Liver (tissue), 9 donors: ENCODE data around the gene PEX7. TPM values are rescaled to one million over a fixed set of nuclear protein-coding genes. Genes with fewer than 3 reads are reported as not detected.

Experiments used
- DNase-seq: peaks from one replicate; pipeline ENCODE4 v3.0.0-alpha.2; 2017; ENCODE audit warnings: low spot score
- H3K27ac ChIP-seq, 2 donors: one replicate each; pipeline ENCODE4 v1.7.0; 2013; ENCODE audit warnings: inconsistent platforms in 2 of 2, low read length in 2 of 2, control low read depth in 1 of 2, low read depth in 1 of 2, mild to moderate bottlenecking in 1 of 2
- H3K27me3 ChIP-seq, 4 donors: one replicate each; pipeline versions ENCODE4 v1.6.1 to v1.7.0; 2013; ENCODE audit warnings: low read length in 3 of 4, inconsistent platforms in 1 of 4, mild to moderate bottlenecking in 1 of 4, moderate library complexity in 1 of 4; ENCODE audit not compliant: control insufficient read depth in 4 of 4, insufficient read depth in 4 of 4
- H3K36me3 ChIP-seq, 4 donors: one replicate each; pipeline versions ENCODE4 v1.6.1 to v1.7.0; 2013; ENCODE audit warnings: low read length in 3 of 4, mild to moderate bottlenecking in 3 of 4, low read depth in 1 of 4, moderate library complexity in 1 of 4; ENCODE audit not compliant: control insufficient read depth in 4 of 4, insufficient read depth in 3 of 4
- H3K4me1 ChIP-seq, 4 donors: one replicate each; pipeline versions ENCODE4 v1.6.1 to v1.7.0; 2013; ENCODE audit warnings: low read length in 3 of 4, mild to moderate bottlenecking in 3 of 4, moderate library complexity in 1 of 4; ENCODE audit not compliant: control insufficient read depth in 4 of 4, insufficient read depth in 4 of 4
- H3K4me3 ChIP-seq, 3 donors: one replicate each; pipeline versions ENCODE4 v1.6.1 to v1.7.0; 2013; ENCODE audit warnings: low read length in 3 of 3, control low read depth in 1 of 3, low read depth in 1 of 3, mild to moderate bottlenecking in 1 of 3
- H3K9ac ChIP-seq, 2 donors: one replicate each; pipeline ENCODE4 v1.7.0; 2013; ENCODE audit warnings: low read length in 2 of 2, mild to moderate bottlenecking in 2 of 2, moderate library complexity in 2 of 2, control low read depth in 1 of 2, low read depth in 1 of 2
- H3K9me3 ChIP-seq, 4 donors: one replicate each; pipeline versions ENCODE4 v1.6.1 to v1.7.0; 2013; ENCODE audit warnings: low read length in 3 of 4; ENCODE audit not compliant: control insufficient read depth in 4 of 4
- EGR1 ChIP-seq, 2 donors: IDR thresholded peaks; 2 replicates each; pipeline ENCODE4 v1.6.1; 2016 to 2018; ENCODE audit warnings: antibody characterized with exemption in 2 of 2, low read depth in 2 of 2
- FOXA1 ChIP-seq: IDR thresholded peaks from 2 replicates; pipeline ENCODE4 v1.6.1; 2016; ENCODE audit warnings: antibody characterized with exemption
- FOXA2 ChIP-seq: IDR thresholded peaks from 2 replicates; pipeline ENCODE4 v1.6.1; 2016; ENCODE audit warnings: antibody characterized with exemption
- GABPA ChIP-seq, 2 donors: IDR thresholded peaks in 1 of 2; conservative IDR thresholded peaks in 1 of 2; 2 replicates each; pipeline ENCODE4 v1.6.1; 2016; ENCODE audit warnings: antibody characterized with exemption in 2 of 2, mild to moderate bottlenecking in 1 of 2, moderate library complexity in 1 of 2
- HNF4A ChIP-seq, 2 donors: conservative IDR thresholded peaks; 2 replicates each; pipeline ENCODE4 v1.6.1; 2016; ENCODE audit warnings: antibody characterized with exemption in 2 of 2, mild to moderate bottlenecking in 2 of 2
- HNF4G ChIP-seq: IDR thresholded peaks from 2 replicates; pipeline ENCODE4 v1.6.1; 2016; ENCODE audit warnings: antibody characterized with exemption
- JUND ChIP-seq, 2 donors: IDR thresholded peaks; 2 replicates each; pipeline ENCODE4 v1.6.1; 2016; ENCODE audit warnings: antibody characterized with exemption in 2 of 2
- NR2F2 ChIP-seq: IDR thresholded peaks from 2 replicates; pipeline ENCODE4 v1.6.1; 2016; ENCODE audit warnings: antibody characterized with exemption
- RAD21 ChIP-seq, 2 donors: IDR thresholded peaks; 2 replicates each; pipeline ENCODE4 v1.6.1; 2016; ENCODE audit warnings: antibody characterized with exemption in 2 of 2, mild to moderate bottlenecking in 2 of 2
- RXRA ChIP-seq, 2 donors: IDR thresholded peaks; 2 replicates each; pipeline ENCODE4 v1.6.1; 2017 to 2018; ENCODE audit warnings: antibody characterized with exemption in 2 of 2, mild to moderate bottlenecking in 1 of 2
- SP1 ChIP-seq: IDR thresholded peaks from 2 replicates; pipeline ENCODE4 v1.6.1; 2018; ENCODE audit warnings: antibody characterized with exemption, mild to moderate bottlenecking
- TAF1 ChIP-seq: conservative IDR thresholded peaks from 2 replicates; pipeline ENCODE4 v1.6.1; 2016; ENCODE audit warnings: antibody characterized with exemption, mild to moderate bottlenecking
- YY1 ChIP-seq: IDR thresholded peaks from 2 replicates; pipeline ENCODE4 v1.6.1; 2016; ENCODE audit warnings: antibody characterized with exemption, mild to moderate bottlenecking
- WGBS: extraction: QIAGEN DNeasy Blood & Tissue Kit; methylation state at CpG from one replicate; pipeline ENCODE4 v1.1.7; 2013; 5-methylcytosine and 5-hydroxymethylcytosine counted together
- polyA plus RNA-seq, 2 donors: library from polyadenylated mRNA; stranded (reverse) in 1 of 2; unstranded in 1 of 2; fragments of 200-250 nt in 1 of 2; fragments of >200 nt in 1 of 2; fragmentation: Nextera tagmentation in 1 of 2; extraction: Ambion mirVana in 1 of 2; gene quantifications; one replicate each; pipeline versions ENCODE4 v1.2.1 to v1.2.3, GENCODE V29; 2013 to 2015
- total RNA-seq, 2 donors: library from RNA; depleted of rRNA; stranded (reverse); fragments of >200 nt; gene quantifications; one replicate each; pipeline ENCODE4 v1.2.3, GENCODE V29; 2014
- TF ChIP-seq, protein P1 (sequence below): IDR thresholded peaks from 2 replicates; pipeline ENCODE4 v1.6.1; 2016; ENCODE audit warnings: antibody characterized with exemption
- TF ChIP-seq, protein P2 (sequence below): IDR thresholded peaks from 2 replicates; pipeline ENCODE4 v1.6.1; 2016; ENCODE audit warnings: antibody characterized with exemption
- TF ChIP-seq, protein P3 (sequence below): IDR thresholded peaks from 2 replicates; pipeline ENCODE4 v1.6.1; 2016; ENCODE audit warnings: antibody characterized with exemption, mild to moderate bottlenecking
- TF ChIP-seq, protein P4 (sequence below): fragments of 150-350 bp; IDR thresholded peaks from 2 replicates; pipeline ENCODE4 v1.5.1; 2017; ENCODE audit warnings: improper control_type of control experiment, low read depth, low read length; ENCODE audit not compliant: missing input control
- TF ChIP-seq, protein P5 (sequence below): IDR thresholded peaks from 2 replicates; pipeline ENCODE4 v1.6.1; 2016; ENCODE audit warnings: antibody characterized with exemption
- donor health status: healthy.
- donor health status: healthy.
- donor health status: healthy.
- donor health status: healthy.
- donor health status: healthy.

Gene PEX7
- total and polyA plus RNA-seq, 4 donors = 5.2 to 7.5 (median 6.2) TPM

DNA sequence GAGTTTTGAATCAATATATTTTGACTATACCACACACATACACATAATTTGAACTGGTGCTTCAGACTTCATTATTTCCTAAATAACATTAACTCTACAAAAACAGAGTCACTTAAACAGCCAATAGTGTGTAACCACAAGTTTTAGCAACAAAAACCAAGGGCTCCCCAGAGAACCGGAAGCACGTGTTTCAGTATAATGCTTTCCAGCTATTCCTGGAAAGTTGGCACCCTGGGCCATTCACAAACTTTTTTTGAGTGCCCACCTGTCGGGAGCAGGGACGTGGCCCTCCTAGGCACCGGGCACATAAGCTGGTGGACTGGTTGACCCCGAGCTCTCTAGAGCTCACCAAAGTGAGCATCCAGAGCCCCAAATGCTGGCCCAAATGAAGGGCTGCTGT is 97.8 kb downstream of the PEX7 start:
- no peaks in the 10 kb centered on the region for H3K36me3 ChIP-seq
- DNase-seq = no peak
- H3K27ac ChIP-seq = no peak overlapping the region
- H3K27me3 ChIP-seq = peaks cover 0 to 15% (median 9%) of the 10 kb centered on the region in 4 donors
- peaks cover 25 to 30% (median 25%) of the 10 kb centered on the region in 4 donors for H3K4me1 ChIP-seq
- no peak overlapping the region for H3K9ac ChIP-seq
- 36% methylated on average over 6 of the region's 6 CpGs for WGBS
- no peaks in the 10 kb centered on the region for H3K9me3 ChIP-seq
- no peak overlapping the region for H3K4me3 ChIP-seq
- TF ChIP-seq, protein P1, sequence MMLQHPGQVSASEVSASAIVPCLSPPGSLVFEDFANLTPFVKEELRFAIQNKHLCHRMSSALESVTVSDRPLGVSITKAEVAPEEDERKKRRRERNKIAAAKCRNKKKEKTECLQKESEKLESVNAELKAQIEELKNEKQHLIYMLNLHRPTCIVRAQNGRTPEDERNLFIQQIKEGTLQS = no peak
- TF ChIP-seq HNF4G (no peak), GABPA (IDR thresholded peaks at IDR 0.05 in 1 of 2, conservative IDR thresholded peaks at IDR 0.05 in 1 of 2) (no peak), RXRA (IDR thresholded peaks at IDR 0.05) (no peak), FOXA1 (no peak), HNF4A (conservative IDR thresholded peaks at IDR 0.05) (no peak), TAF1 (no peak), SP1 (no peak), RAD21 (IDR thresholded peaks at IDR 0.05) (no peak), YY1 (no peak), EGR1 (IDR thresholded peaks at IDR 0.05; ENCODE audit: low read depth in 2 of 2) (no peak), NR2F2 (no peak), JUND (IDR thresholded peaks at IDR 0.05) (no peak), FOXA2 (no peak)
- TF ChIP-seq, protein P2, sequence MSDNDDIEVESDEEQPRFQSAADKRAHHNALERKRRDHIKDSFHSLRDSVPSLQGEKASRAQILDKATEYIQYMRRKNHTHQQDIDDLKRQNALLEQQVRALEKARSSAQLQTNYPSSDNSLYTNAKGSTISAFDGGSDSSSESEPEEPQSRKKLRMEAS = no peak
- TF ChIP-seq, protein P3, sequence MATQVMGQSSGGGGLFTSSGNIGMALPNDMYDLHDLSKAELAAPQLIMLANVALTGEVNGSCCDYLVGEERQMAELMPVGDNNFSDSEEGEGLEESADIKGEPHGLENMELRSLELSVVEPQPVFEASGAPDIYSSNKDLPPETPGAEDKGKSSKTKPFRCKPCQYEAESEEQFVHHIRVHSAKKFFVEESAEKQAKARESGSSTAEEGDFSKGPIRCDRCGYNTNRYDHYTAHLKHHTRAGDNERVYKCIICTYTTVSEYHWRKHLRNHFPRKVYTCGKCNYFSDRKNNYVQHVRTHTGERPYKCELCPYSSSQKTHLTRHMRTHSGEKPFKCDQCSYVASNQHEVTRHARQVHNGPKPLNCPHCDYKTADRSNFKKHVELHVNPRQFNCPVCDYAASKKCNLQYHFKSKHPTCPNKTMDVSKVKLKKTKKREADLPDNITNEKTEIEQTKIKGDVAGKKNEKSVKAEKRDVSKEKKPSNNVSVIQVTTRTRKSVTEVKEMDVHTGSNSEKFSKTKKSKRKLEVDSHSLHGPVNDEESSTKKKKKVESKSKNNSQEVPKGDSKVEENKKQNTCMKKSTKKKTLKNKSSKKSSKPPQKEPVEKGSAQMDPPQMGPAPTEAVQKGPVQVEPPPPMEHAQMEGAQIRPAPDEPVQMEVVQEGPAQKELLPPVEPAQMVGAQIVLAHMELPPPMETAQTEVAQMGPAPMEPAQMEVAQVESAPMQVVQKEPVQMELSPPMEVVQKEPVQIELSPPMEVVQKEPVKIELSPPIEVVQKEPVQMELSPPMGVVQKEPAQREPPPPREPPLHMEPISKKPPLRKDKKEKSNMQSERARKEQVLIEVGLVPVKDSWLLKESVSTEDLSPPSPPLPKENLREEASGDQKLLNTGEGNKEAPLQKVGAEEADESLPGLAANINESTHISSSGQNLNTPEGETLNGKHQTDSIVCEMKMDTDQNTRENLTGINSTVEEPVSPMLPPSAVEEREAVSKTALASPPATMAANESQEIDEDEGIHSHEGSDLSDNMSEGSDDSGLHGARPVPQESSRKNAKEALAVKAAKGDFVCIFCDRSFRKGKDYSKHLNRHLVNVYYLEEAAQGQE = no peak
- TF ChIP-seq, protein P4, sequence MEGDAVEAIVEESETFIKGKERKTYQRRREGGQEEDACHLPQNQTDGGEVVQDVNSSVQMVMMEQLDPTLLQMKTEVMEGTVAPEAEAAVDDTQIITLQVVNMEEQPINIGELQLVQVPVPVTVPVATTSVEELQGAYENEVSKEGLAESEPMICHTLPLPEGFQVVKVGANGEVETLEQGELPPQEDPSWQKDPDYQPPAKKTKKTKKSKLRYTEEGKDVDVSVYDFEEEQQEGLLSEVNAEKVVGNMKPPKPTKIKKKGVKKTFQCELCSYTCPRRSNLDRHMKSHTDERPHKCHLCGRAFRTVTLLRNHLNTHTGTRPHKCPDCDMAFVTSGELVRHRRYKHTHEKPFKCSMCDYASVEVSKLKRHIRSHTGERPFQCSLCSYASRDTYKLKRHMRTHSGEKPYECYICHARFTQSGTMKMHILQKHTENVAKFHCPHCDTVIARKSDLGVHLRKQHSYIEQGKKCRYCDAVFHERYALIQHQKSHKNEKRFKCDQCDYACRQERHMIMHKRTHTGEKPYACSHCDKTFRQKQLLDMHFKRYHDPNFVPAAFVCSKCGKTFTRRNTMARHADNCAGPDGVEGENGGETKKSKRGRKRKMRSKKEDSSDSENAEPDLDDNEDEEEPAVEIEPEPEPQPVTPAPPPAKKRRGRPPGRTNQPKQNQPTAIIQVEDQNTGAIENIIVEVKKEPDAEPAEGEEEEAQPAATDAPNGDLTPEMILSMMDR = no peak
- TF ChIP-seq, protein P5, sequence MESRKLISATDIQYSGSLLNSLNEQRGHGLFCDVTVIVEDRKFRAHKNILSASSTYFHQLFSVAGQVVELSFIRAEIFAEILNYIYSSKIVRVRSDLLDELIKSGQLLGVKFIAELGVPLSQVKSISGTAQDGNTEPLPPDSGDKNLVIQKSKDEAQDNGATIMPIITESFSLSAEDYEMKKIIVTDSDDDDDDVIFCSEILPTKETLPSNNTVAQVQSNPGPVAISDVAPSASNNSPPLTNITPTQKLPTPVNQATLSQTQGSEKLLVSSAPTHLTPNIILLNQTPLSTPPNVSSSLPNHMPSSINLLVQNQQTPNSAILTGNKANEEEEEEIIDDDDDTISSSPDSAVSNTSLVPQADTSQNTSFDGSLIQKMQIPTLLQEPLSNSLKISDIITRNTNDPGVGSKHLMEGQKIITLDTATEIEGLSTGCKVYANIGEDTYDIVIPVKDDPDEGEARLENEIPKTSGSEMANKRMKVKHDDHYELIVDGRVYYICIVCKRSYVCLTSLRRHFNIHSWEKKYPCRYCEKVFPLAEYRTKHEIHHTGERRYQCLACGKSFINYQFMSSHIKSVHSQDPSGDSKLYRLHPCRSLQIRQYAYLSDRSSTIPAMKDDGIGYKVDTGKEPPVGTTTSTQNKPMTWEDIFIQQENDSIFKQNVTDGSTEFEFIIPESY = no peak
